Stimulated activated CD4-positive, alpha-beta T cell treated with anti-CD3 and anti-CD28 coated beads, TNF-alpha, amount 100 ng/mL, for 1 hour (primary cell): ENCODE measurements around the gene ELOF1.
A peak's percentile ranks its signal among the peaks of the same experiment; 100 is the strongest.
"Not testable (repeated sequence)": the region's sequence is repeated elsewhere in the genome, so short reads cannot be mapped to it uniquely, and the experiment has no call there.

Experiments used
- DNase-seq, 3 donors: peaks; one replicate each; pipeline ENCODE4 v3.0.0-alpha.2; 2020; ENCODE audit warnings: low read depth in 3 of 3, low spot score in 1 of 3

ELOF1 gene

GRCh38 chr19:11558881-11559828, at the start of gene ELOF1:
Gene ELOF1 (minus strand): TSS chr19:11559230. CDS start chr19:11554347, 4,883 bp downstream.
- DNase-seq: peak; percentile 89 to 94 (median 92)

- no peak for DNase-seq
Observed at GRCh38 chr19:11606484-11606883, 47.5 kb upstream of the ELOF1 start.

- DNase-seq: not testable (repeated sequence)
Observed at GRCh38 chr19:11599704-11600103, 40.7 kb upstream of the ELOF1 start.

GRCh38 chr19:11598746-11599145, 39.7 kb upstream of the ELOF1 start:
- DNase-seq: no peak

GRCh38 chr19:11598103-11598483, 39.1 kb upstream of the ELOF1 start:
- DNase-seq: no peak

- peak; percentile 85 to 93 (median 93) for DNase-seq
Observed at GRCh38 chr19:11597202-11598102, 38.4 kb upstream of the ELOF1 start, which contains the start of gene ZNF627. Gene ZNF627 (plus strand): TSS chr19:11597483. CDS start chr19:11597628, 145 bp downstream.

- no peak for DNase-seq
Observed at GRCh38 chr19:11596156-11596555, 37.1 kb upstream of the ELOF1 start.

- no peak for DNase-seq
Observed at GRCh38 chr19:11594084-11594483, 35.1 kb upstream of the ELOF1 start.

GRCh38 chr19:11587975-11588631, 29.1 kb upstream of the ELOF1 start:
- no peak for DNase-seq

GRCh38 chr19:11587302-11587974, 28.4 kb upstream of the ELOF1 start:
- peak; percentile 23 to 76 (median 58) for DNase-seq

- DNase-seq: no peak
Observed at GRCh38 chr19:11586331-11586730, 27.3 kb upstream of the ELOF1 start.

GRCh38 chr19:11581740-11582139, 22.7 kb upstream of the ELOF1 start:
- no peak for DNase-seq

GRCh38 chr19:11580116-11580515, 21.1 kb upstream of the ELOF1 start:
- DNase-seq: no peak

- no peak for DNase-seq
Observed at GRCh38 chr19:11578258-11579142, 19.5 kb upstream of the ELOF1 start.

- DNase-seq: no peak
Observed at GRCh38 chr19:11577451-11578257, 18.6 kb upstream of the ELOF1 start, which contains the start of gene ACP5. Gene ACP5 (minus strand): TSS chr19:11577645. CDS start chr19:11577317, 328 bp downstream.

- no peak for DNase-seq
Observed at GRCh38 chr19:11576227-11576626, 17.2 kb upstream of the ELOF1 start.

GRCh38 chr19:11574689-11575088, 15.7 kb upstream of the ELOF1 start:
- DNase-seq: no peak

- not testable (repeated sequence) for DNase-seq
Observed at GRCh38 chr19:11573763-11574162, 14.7 kb upstream of the ELOF1 start.

- not testable (repeated sequence) for DNase-seq
Observed at GRCh38 chr19:11573354-11573753, 14.3 kb upstream of the ELOF1 start.
